SK-N-SH (cell line): ENCODE data around the gene TMEM151A. TPM values are rescaled to one million over a fixed set of nuclear protein-coding genes. Genes with fewer than 3 reads are reported as not detected.
"Not testable (repeated sequence)": the region's sequence is repeated elsewhere in the genome, so short reads cannot be mapped to it uniquely, and the experiment has no call there.

Experiments
- CTCF ChIA-PET: fragments of 300-600, 350-600 bp; formaldehyde crosslinking; extraction: SDS; loops from one replicate; lab custom pipeline; 2021; lab: Yijun Ruan, JAX
- POLR2A ChIA-PET: fragments of 350-600 bp; sonication (Branson Sonifier 250); formaldehyde crosslinking; extraction: SDS; loops from one replicate; lab custom pipeline; 2020; ENCODE audit warnings: antibody characterized with exemption, inconsistent platforms; lab: Yijun Ruan, JAX
- DNase-seq: peaks from one replicate; pipeline ENCODE4 v3.0.0; 2012
- H2AFZ ChIP-seq: fragments of 200-600 bp; sonication (generic); 2 replicates; pipeline ENCODE4 v1.8.1; 2016; ENCODE audit warnings: antibody characterized with exemption, mild to moderate bottlenecking, low read depth
- H3F3A ChIP-seq: fragments of 200-600 bp; sonication (generic); replicated peaks from 2 replicates; pipeline ENCODE3; 2016; ENCODE audit warnings: antibody characterized with exemption, mild to moderate bottlenecking; ENCODE audit not compliant: insufficient read depth
- H3K27ac ChIP-seq, 2 experiments: fragments of 200-500 bp in 1 of 2; fragments of 200-600 bp in 1 of 2; sonication (Bioruptor generic) in 1 of 2; sonication (generic), shearing (Covaris generic) in 1 of 2; 2 replicates each; pipeline versions ENCODE4 v1.5.1 to v1.6.1; 2014 to 2016; ENCODE audit warnings: low read depth in 2 of 2, inconsistent platforms in 1 of 2, low read length in 1 of 2, mild to moderate bottlenecking in 1 of 2, mixed read lengths in 1 of 2
- H3K27me3 ChIP-seq: fragments of 200-600 bp; sonication (generic), shearing (Covaris generic); 2 replicates; pipeline ENCODE4 v1.6.1; 2016; ENCODE audit warnings: mixed run types; ENCODE audit not compliant: insufficient read depth
- H3K36me3 ChIP-seq, 2 experiments: fragments of 200-500 bp in 1 of 2; fragments of 200-600 bp in 1 of 2; sonication (Bioruptor generic) in 1 of 2; sonication (generic) in 1 of 2; replicated peaks in 1 of 2; 2 replicates each; pipeline versions ENCODE3 to v1.5.1; 2014 to 2016; ENCODE audit warnings: low read length in 1 of 2, mild to moderate bottlenecking in 1 of 2; ENCODE audit not compliant: insufficient read depth in 2 of 2, control insufficient read depth in 1 of 2
- H3K4me1 ChIP-seq, 2 experiments: fragments of 200-500 bp in 1 of 2; fragments of 200-600 bp in 1 of 2; sonication (Bioruptor generic) in 1 of 2; sonication (generic), shearing (Covaris generic) in 1 of 2; 2 replicates each; pipeline versions ENCODE4 v1.5.1 to v1.6.1; 2014 to 2016; ENCODE audit warnings: low read depth in 1 of 2, low read length in 1 of 2, mixed run types in 1 of 2; ENCODE audit not compliant: insufficient read depth in 2 of 2, control insufficient read depth in 1 of 2
- H3K4me2 ChIP-seq: fragments of 200-600 bp; sonication (generic), shearing (Covaris generic); 2 replicates; pipeline ENCODE4 v1.6.1; 2017; ENCODE audit warnings: mixed run types
- H3K4me3 ChIP-seq, 2 experiments: fragments of 200-500 bp in 1 of 2; fragments of 200-600 bp in 1 of 2; sonication (Bioruptor generic) in 1 of 2; sonication (generic), shearing (Covaris generic) in 1 of 2; 2 replicates each; pipeline versions ENCODE4 v1.5.1 to v1.8.1; 2014 to 2016; ENCODE audit warnings: low read depth in 2 of 2, inconsistent platforms in 1 of 2, low read length in 1 of 2, mild to moderate bottlenecking in 1 of 2, mixed read lengths in 1 of 2, moderate library complexity in 1 of 2
- H3K79me2 ChIP-seq: fragments of 200-600 bp; sonication (generic); 2 replicates; pipeline ENCODE4 v1.8.1; 2017; ENCODE audit warnings: mild to moderate bottlenecking; ENCODE audit not compliant: insufficient read depth
- H3K9ac ChIP-seq: fragments of 200-600 bp; sonication (generic); 2 replicates; pipeline ENCODE4 v1.6.1; 2017; ENCODE audit warnings: mixed run types
- H3K9me2 ChIP-seq: fragments of 200-600 bp; sonication (generic); 2 replicates; pipeline ENCODE4 v1.6.1; 2017; ENCODE audit warnings: mixed run types
- H3K9me3 ChIP-seq: fragments of 200-600 bp; sonication (generic); 2 replicates; pipeline ENCODE4 v1.6.1; 2017; ENCODE audit warnings: mixed run types, mild to moderate bottlenecking, moderate library complexity
- H4K20me1 ChIP-seq: fragments of 200-600 bp; sonication (generic); 2 replicates; pipeline ENCODE4 v1.6.1; 2017; ENCODE audit warnings: mild to moderate bottlenecking, mixed run types; ENCODE audit not compliant: insufficient read depth
- FOSL2 ChIP-seq: IDR thresholded peaks from 2 replicates; pipeline ENCODE4 v1.4.0; 2012; ENCODE audit warnings: low read depth, mild to moderate bottlenecking, moderate library complexity, borderline replicate concordance
- GABPA ChIP-seq: IDR thresholded peaks from 2 replicates; pipeline ENCODE4 v1.4.0; 2012; ENCODE audit warnings: low read depth, mild to moderate bottlenecking
- GATA2 ChIP-seq: sonication (generic); formaldehyde crosslinking; IDR thresholded peaks from 2 replicates; pipeline ENCODE4 v1.5.0; 2020; ENCODE audit warnings: mild to moderate bottlenecking, missing genetic modification reagents
- RCOR1 ChIP-seq: fragments of 150-350 bp; IDR thresholded peaks from 2 replicates; pipeline ENCODE4 v1.6.1; 2017; ENCODE audit warnings: antibody characterized with exemption, low read length
- SIN3A ChIP-seq: IDR thresholded peaks from 2 replicates; pipeline ENCODE4 v1.6.1; 2012; ENCODE audit warnings: low read depth, mild to moderate bottlenecking, low read length, moderate library complexity, borderline replicate concordance
- TAF1 ChIP-seq: IDR thresholded peaks from 2 replicates; pipeline ENCODE4 v1.6.1; 2012; ENCODE audit warnings: low read depth, mild to moderate bottlenecking, low read length, moderate library complexity, borderline replicate concordance
- WGBS: methylation state at CpG from one replicate; pipeline ENCODE4 v1.1.6; 2017; ENCODE audit warnings: low lambda C conversion rate; 5-methylcytosine and 5-hydroxymethylcytosine counted together
- polyA plus RNA-seq, 3 experiments: library from polyadenylated mRNA; depleted of rRNA; stranded (reverse); fragments of >200 nt; gene quantifications; 2 replicates each; pipeline ENCODE4 v1.2.3, GENCODE V29; 2012
- TF ChIP-seq, protein P1 (sequence below): fragments of 200-600 bp; sonication (generic); IDR thresholded peaks from 2 replicates; pipeline ENCODE4 v1.6.1; 2017; ENCODE audit warnings: antibody characterized with exemption, mild to moderate bottlenecking, moderate library complexity
- TF ChIP-seq, protein P2 (sequence below): IDR thresholded peaks from 2 replicates; pipeline ENCODE4 v1.4.0; 2012; ENCODE audit warnings: low read depth, borderline replicate concordance
- TF ChIP-seq, protein P3 (sequence below): IDR thresholded peaks from 2 replicates; pipeline ENCODE4 v1.6.1; 2012; ENCODE audit warnings: mild to moderate bottlenecking, low read depth, low read length, moderate library complexity
- TF ChIP-seq, protein P4 (sequence below): fragments of 150-350 bp; IDR thresholded peaks from 2 replicates; pipeline ENCODE4 v1.6.1; 2017; ENCODE audit warnings: antibody characterized with exemption, low read length, low read depth, borderline replicate concordance

The TMEM151A gene
- polyA plus RNA-seq, 1 of the 3 experiments (the other 2 are of a cell fraction), result 0.35 TPM

DNA sequence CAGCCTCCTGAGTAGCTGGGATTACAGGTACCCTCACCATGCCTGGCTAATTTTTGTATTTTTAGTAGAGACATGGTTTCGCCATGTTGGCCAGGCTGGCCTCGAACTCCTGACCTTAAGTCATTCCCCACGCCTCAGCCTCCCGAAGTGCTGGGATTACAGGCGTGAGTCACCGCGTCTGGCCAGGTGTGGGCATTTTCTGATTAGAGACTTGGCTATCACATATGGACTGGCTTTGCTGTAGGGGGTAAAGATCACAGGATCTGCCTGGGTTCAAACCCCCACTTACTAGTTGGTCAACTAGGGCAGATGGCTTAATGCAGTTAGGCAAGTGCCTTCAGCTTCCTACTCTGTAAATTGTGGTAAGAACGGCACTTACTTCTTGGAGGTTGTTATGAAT is 18.6 kb downstream of the TMEM151A start:
- H3K9ac ChIP-seq, result no peak overlapping the region
- no peaks in the 10 kb centered on the region for H3K27me3 ChIP-seq
- ChIA-PET POLR2A (interaction anchor here (1.1 kb wide), 1 partner anchor 21 kb away, joined by 4 read pairs; no protein-coding TSS in a partner anchor), CTCF (interaction anchor here (1.4 to 12.4 kb wide), 10 partner anchors 11 to 100 kb away, joined by 4 to 280 read pairs (median 44); partner anchors contain the start of genes B4GAT1, BRMS1, CNIH2 and RIN1)
- no peak overlapping the region for H2AFZ ChIP-seq
- no peak overlapping the region for H3K4me2 ChIP-seq
- no peak for DNase-seq
- peaks cover 11 to 32% of the 10 kb centered on the region in 2 experiments; a peak in 2 of 4 replicates for H3K4me1 ChIP-seq
- H3K79me2 ChIP-seq, result no peaks in the 10 kb centered on the region
- no peaks in the 10 kb centered on the region for H3K9me3 ChIP-seq
- peaks cover 15% of the 10 kb centered on the region for H3F3A ChIP-seq
- WGBS, result 92% methylated on average over 8 of the region's 8 CpGs
- no peaks in the 10 kb centered on the region for H3K36me3 ChIP-seq
- H4K20me1 ChIP-seq, result no peaks in the 10 kb centered on the region
- no peaks in the 10 kb centered on the region for H3K9me2 ChIP-seq
- TF ChIP-seq RCOR1, result no peak
- TF ChIP-seq FOSL2, result no peak
- no peak for TF ChIP-seq SIN3A
- H3K4me3 ChIP-seq, result no peak overlapping the region
- H3K27ac ChIP-seq, result no peak overlapping the region

DNA sequence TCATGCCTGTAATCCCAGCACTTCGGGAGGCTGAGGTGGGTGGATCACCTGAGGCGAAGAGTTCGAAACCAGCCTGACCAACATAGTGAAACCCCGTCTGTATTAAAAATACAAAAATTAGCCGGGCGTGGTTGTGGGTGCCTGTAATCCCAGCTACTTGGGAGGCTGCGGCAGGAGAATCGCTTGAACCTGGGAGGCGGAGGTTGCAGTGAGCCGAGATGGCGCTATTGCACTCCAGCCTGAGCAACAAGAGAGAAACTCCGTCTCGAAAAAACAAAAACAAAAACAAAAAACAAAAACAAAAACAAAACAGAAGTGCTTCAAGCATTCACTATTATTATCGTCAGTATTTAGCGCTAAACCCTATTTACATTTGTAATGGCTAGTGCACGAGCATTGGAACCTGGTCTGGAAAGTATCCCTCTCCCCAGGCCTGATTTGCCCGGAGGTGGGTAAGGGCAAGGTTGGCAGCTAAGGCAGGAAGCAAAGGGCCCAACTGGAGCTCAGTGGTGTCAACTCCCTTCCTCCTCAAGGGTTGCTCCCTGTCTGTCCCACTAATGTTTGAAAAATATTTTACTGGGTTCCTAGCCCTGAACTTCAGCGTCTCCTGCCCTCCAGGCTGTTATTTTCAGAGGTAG is 19.2 kb downstream of the TMEM151A start:
- Histone ChIP-seq H3F3A (peaks cover 15% of the 10 kb centered on the region), H3K4me1 (peaks cover 11 to 38% of the 10 kb centered on the region in 2 experiments; a peak in 2 of 4 replicates)
- H3K4me2 ChIP-seq, H3K27ac ChIP-seq, DNase-seq, H3K9me3 ChIP-seq, H3K27me3 ChIP-seq, H3K9me2 ChIP-seq, H3K9ac ChIP-seq, H4K20me1 ChIP-seq, H3K4me3 ChIP-seq, H2AFZ ChIP-seq, H3K79me2 ChIP-seq, H3K36me3 ChIP-seq: not testable (repeated sequence)
- 91% methylated on average over 18 of the region's 18 CpGs for WGBS
- POLR2A ChIA-PET, result interaction anchor here (0.8 to 3.1 kb wide), 6 partner anchors 11 to 52 kb away, joined by 3 to 33 read pairs (median 6); partner anchors contain the start of gene RIN1
- CTCF ChIA-PET, result interaction anchor here (0.6 to 12.4 kb wide), 37 partner anchors 11 to 174 kb away, joined by 3 to 280 read pairs (median 4); partner anchors contain the start of genes B4GAT1, BRMS1, CNIH2 and DPP3

DNA sequence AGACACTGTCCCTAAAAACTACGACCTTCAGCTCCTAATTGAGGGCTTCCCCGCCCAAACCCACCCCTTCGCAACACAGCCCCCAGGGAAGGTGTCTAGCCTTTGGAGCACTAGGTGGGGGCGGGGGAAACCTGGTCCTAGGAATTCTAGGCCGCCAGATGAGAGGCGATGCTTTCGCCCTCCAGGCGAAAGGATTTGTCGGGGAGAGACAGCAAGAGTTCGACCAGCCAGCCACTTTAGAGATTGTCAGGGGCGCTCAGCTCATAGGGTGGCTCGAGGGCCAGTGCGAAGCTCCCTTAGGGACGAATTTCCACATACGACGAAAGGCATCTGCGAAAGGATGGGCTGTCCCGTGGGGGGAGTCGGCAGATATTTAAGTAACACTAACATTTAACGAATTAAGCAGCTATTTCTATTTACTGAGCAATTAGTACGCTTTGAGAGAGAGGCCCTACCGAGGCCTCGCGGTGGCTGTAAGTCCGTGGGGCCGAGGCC is 19.8 kb downstream of the TMEM151A start:
- peaks cover 15% of the 10 kb centered on the region for H3F3A ChIP-seq
- H3K79me2 ChIP-seq, result no peaks in the 10 kb centered on the region
- H3K27ac ChIP-seq, result peak overlapping the region; percentile 94 to 96
- peak overlapping the region; percentile 81 for H3K4me2 ChIP-seq
- peak overlapping the region; percentile 68 for H3K9ac ChIP-seq
- H3K9me2 ChIP-seq, result no peaks in the 10 kb centered on the region
- no peaks in the 10 kb centered on the region for H3K36me3 ChIP-seq
- DNase-seq, result no peak
- 24% methylated on average over 23 of the region's 26 CpGs for WGBS
- peak overlapping the region; percentile 59 to 70 for H3K4me3 ChIP-seq
- ChIA-PET POLR2A (interaction anchor here (0.6 to 3.1 kb wide), 9 partner anchors 11 to 194 kb away, joined by 3 to 33 read pairs (median 5); partner anchors contain the start of genes B4GAT1, BRMS1 and RIN1), CTCF (interaction anchor here (0.6 to 12.4 kb wide), 37 partner anchors 11 to 175 kb away, joined by 3 to 280 read pairs (median 4); partner anchors contain the start of genes B4GAT1, BRMS1, CNIH2 and DPP3)
- H3K27me3 ChIP-seq, result no peaks in the 10 kb centered on the region
- H3K4me1 ChIP-seq, result peaks cover 11 to 44% of the 10 kb centered on the region in 2 experiments; a peak in 2 of 4 replicates
- no peaks in the 10 kb centered on the region for H3K9me3 ChIP-seq
- no peaks in the 10 kb centered on the region for H4K20me1 ChIP-seq
- H2AFZ ChIP-seq, result peak overlapping the region; percentile 88; the same call in 1 of the 2 replicates
- TF ChIP-seq, protein P1, sequence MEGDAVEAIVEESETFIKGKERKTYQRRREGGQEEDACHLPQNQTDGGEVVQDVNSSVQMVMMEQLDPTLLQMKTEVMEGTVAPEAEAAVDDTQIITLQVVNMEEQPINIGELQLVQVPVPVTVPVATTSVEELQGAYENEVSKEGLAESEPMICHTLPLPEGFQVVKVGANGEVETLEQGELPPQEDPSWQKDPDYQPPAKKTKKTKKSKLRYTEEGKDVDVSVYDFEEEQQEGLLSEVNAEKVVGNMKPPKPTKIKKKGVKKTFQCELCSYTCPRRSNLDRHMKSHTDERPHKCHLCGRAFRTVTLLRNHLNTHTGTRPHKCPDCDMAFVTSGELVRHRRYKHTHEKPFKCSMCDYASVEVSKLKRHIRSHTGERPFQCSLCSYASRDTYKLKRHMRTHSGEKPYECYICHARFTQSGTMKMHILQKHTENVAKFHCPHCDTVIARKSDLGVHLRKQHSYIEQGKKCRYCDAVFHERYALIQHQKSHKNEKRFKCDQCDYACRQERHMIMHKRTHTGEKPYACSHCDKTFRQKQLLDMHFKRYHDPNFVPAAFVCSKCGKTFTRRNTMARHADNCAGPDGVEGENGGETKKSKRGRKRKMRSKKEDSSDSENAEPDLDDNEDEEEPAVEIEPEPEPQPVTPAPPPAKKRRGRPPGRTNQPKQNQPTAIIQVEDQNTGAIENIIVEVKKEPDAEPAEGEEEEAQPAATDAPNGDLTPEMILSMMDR, result no peak
- TF ChIP-seq, protein P2, sequence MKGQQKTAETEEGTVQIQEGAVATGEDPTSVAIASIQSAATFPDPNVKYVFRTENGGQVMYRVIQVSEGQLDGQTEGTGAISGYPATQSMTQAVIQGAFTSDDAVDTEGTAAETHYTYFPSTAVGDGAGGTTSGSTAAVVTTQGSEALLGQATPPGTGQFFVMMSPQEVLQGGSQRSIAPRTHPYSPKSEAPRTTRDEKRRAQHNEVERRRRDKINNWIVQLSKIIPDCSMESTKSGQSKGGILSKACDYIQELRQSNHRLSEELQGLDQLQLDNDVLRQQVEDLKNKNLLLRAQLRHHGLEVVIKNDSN, result no peak
- TF ChIP-seq RCOR1 (no peak), TAF1 (no peak), SIN3A (no peak), GATA2 (no peak), GABPA (no peak)
- TF ChIP-seq, protein P3, sequence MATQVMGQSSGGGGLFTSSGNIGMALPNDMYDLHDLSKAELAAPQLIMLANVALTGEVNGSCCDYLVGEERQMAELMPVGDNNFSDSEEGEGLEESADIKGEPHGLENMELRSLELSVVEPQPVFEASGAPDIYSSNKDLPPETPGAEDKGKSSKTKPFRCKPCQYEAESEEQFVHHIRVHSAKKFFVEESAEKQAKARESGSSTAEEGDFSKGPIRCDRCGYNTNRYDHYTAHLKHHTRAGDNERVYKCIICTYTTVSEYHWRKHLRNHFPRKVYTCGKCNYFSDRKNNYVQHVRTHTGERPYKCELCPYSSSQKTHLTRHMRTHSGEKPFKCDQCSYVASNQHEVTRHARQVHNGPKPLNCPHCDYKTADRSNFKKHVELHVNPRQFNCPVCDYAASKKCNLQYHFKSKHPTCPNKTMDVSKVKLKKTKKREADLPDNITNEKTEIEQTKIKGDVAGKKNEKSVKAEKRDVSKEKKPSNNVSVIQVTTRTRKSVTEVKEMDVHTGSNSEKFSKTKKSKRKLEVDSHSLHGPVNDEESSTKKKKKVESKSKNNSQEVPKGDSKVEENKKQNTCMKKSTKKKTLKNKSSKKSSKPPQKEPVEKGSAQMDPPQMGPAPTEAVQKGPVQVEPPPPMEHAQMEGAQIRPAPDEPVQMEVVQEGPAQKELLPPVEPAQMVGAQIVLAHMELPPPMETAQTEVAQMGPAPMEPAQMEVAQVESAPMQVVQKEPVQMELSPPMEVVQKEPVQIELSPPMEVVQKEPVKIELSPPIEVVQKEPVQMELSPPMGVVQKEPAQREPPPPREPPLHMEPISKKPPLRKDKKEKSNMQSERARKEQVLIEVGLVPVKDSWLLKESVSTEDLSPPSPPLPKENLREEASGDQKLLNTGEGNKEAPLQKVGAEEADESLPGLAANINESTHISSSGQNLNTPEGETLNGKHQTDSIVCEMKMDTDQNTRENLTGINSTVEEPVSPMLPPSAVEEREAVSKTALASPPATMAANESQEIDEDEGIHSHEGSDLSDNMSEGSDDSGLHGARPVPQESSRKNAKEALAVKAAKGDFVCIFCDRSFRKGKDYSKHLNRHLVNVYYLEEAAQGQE, result no peak
- TF ChIP-seq, protein P4, sequence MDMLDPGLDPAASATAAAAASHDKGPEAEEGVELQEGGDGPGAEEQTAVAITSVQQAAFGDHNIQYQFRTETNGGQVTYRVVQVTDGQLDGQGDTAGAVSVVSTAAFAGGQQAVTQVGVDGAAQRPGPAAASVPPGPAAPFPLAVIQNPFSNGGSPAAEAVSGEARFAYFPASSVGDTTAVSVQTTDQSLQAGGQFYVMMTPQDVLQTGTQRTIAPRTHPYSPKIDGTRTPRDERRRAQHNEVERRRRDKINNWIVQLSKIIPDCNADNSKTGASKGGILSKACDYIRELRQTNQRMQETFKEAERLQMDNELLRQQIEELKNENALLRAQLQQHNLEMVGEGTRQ, result no peak
